A673 (cell line): ENCODE data around the gene BCKDHA.

Source experiments
- CTCF ChIP-seq: fragments of 300-800, 200-600 bp; sonication (generic); conservative IDR thresholded peaks from 2 replicates; pipeline ENCODE4 v1.5.1; 2017; ENCODE audit warnings: low read depth, mild to moderate bottlenecking, antibody characterized with exemption, low read length, moderate library complexity, mixed read lengths
- EZH2 ChIP-seq: fragments of 200-600 bp; sonication (generic); IDR thresholded peaks from 2 replicates; pipeline ENCODE4 v1.6.1; 2017; ENCODE audit warnings: borderline replicate concordance, low read depth, mild to moderate bottlenecking, mixed read lengths, antibody characterized with exemption, low read length; ENCODE audit not compliant: poor library complexity, severe bottlenecking

- TF ChIP-seq CTCF (no peak), EZH2 (no peak)
Observed at GRCh38 chr19:41422456-41422855, 24.8 kb downstream of the BCKDHA start.
